Ovary (tissue), 9 donors: ENCODE data around the gene RGPD5. TPM values are rescaled to one million over a fixed set of nuclear protein-coding genes. Genes with fewer than 3 reads are reported as not detected.
"Not testable (repeated sequence)": the region's sequence is repeated elsewhere in the genome, so short reads cannot be mapped to it uniquely, and the experiment has no call there.

Source experiments
- DNase-seq, 5 donors: peaks; one replicate each; pipeline ENCODE4 v3.0.0-alpha.2; 2019 to 2020
- H3K27ac ChIP-seq, 2 donors: fragments of 200-600 bp; one replicate each; pipeline versions ENCODE4 v1.5.1 to v1.8.0; 2019 to 2022
- H3K27me3 ChIP-seq: fragments of 200-600 bp; one replicate; pipeline ENCODE4 v1.8.0; 2022
- H3K36me3 ChIP-seq: fragments of 200-600 bp; sonication (generic); one replicate; pipeline ENCODE4 v1.5.1; 2019
- H3K4me1 ChIP-seq: one replicate; pipeline ENCODE4 v1.8.1; 2013; ENCODE audit warnings: mild to moderate bottlenecking, moderate library complexity; ENCODE audit not compliant: insufficient read depth
- H3K4me3 ChIP-seq: fragments of 200-600 bp; sonication (generic); one replicate; pipeline ENCODE4 v1.5.1; 2017
- H3K9me3 ChIP-seq, 2 donors: fragments of 200-600 bp in 1 of 2; sonication (generic) in 1 of 2; one replicate each; pipeline versions ENCODE4 v1.5.1 to v1.8.1; 2013 to 2019; ENCODE audit warnings: mild to moderate bottlenecking in 1 of 2, moderate library complexity in 1 of 2
- WGBS, 3 donors: extraction: QIAGEN DNeasy Blood & Tissue Kit in 1 of 3; methylation state at CpG; one replicate each; pipeline versions ENCODE4 v1.1.5 to v1.1.7; 2013 to 2017; 5-methylcytosine and 5-hydroxymethylcytosine counted together
- intact Hi-C, 4 donors: fragments of 100-400 bp; cut with DNase I; formaldehyde crosslinking; loops; one replicate each; pipeline versions ENCODE4 v1.11.0 to v1.15.1; 2022 to 2023
- polyA plus RNA-seq, 2 donors: library from polyadenylated mRNA; stranded (reverse); fragments of 200-250 nt in 1 of 2; fragments of 350-450 nt in 1 of 2; fragmentation: Illumina TruSeq in 1 of 2; extraction: RNeasy Lipid Tissue Mini Kit (QIAGEN cat#74804) in 1 of 2; gene quantifications; one replicate each; pipeline ENCODE4 v1.2.3, GENCODE V29; 2013 to 2014
- total RNA-seq, 7 donors: library from RNA; depleted of rRNA in 2 of 7; stranded (reverse); fragments of >200 nt in 2 of 7; fragmentation: NEBNext Ultra II Directional in 3 of 7; extraction: Animal tissue kit (Norgen Biotek cat#: 25700) in 3 of 7; gene quantifications; one replicate each; pipeline versions ENCODE4 v1.1.0 to v1.2.4, GENCODE V29; 2016 to 2023
- donor health status: DM: no; HTN: no; CAD: no; lungs with moderate emphysema.
- donor health status: DM: no; HTN: no; CAD: no.
- donor health status: Bipolar disorder and iron deficiency.
- donor health status: DM: yes; HTN: yes; CAD: no.
- donor health status: DM: no; HTN: no; CAD: no.
- donor health status: DM: yes; HTN: yes; CAD: no.

RGPD5 gene
- total and polyA plus RNA-seq, 9 donors: 8.3 to 87.0 (median 40.0) TPM

- H3K27me3 ChIP-seq, H3K27ac ChIP-seq, H3K9me3 ChIP-seq, H3K36me3 ChIP-seq, intact Hi-C loops, H3K4me3 ChIP-seq, DNase-seq, H3K4me1 ChIP-seq: not testable (repeated sequence)
- WGBS, 3 donors: no CpG with 5 or more reads among the region's 15 CpGs
These were observed 12.8 kb upstream of the RGPD5 start for GRCh38 chr2:109781147-109781816.

- H3K4me3 ChIP-seq, H3K9me3 ChIP-seq, H3K4me1 ChIP-seq, intact Hi-C loops, DNase-seq, H3K27ac ChIP-seq, H3K36me3 ChIP-seq, H3K27me3 ChIP-seq: not testable (repeated sequence)
- WGBS, 3 donors: no CpG with 5 or more reads among the region's 2 CpGs
These were observed 11.6 kb upstream of the RGPD5 start for GRCh38 chr2:109782446-109782993.

GRCh38 chr2:109791530-109792279 lies 2.4 kb upstream of the RGPD5 start:
- no CpG with 5 or more reads among the region's 12 CpGs for WGBS, 3 donors
- H3K4me1 ChIP-seq, H3K4me3 ChIP-seq, intact Hi-C loops, H3K27me3 ChIP-seq, H3K27ac ChIP-seq, H3K9me3 ChIP-seq, H3K36me3 ChIP-seq, DNase-seq: not testable (repeated sequence)

GRCh38 chr2:109792659-109793058 lies 1.4 kb upstream of the RGPD5 start:
- H3K4me1 ChIP-seq, DNase-seq, intact Hi-C loops, H3K27ac ChIP-seq, H3K36me3 ChIP-seq, H3K4me3 ChIP-seq, H3K27me3 ChIP-seq, H3K9me3 ChIP-seq: not testable (repeated sequence)
- no CpG with 5 or more reads among the region's 1 CpG for WGBS, 3 donors

DNA sequence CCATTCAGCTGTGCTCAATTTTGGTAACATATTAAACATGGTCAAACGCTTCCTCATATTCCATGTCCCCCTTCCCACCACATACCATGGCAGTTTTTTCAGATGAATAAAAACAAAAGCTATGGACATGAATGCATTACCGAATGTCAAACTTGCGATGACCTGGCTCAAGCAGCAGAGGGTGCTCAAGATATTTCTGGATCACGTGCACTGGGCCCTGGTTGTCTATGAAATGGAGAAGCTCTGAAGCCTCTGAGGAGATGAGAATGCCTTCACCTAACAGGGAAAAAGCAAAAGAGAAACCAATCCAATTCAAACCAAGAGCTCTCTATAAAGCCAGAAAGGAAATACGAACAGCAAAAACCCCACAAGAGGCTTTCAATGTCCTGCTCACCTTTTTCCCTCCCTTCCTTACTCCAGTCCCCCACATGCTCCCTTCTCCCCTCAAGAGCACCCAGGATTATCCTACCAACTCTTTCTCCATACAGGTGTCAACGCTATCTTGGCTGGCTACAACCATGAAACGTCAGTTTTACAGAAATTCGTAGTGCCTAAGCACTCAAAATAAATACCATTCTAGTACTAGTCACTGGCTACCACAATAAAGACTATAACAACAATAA lies 77.1 kb downstream of the RGPD5 start:
- H3K36me3 ChIP-seq, H3K4me3 ChIP-seq, intact Hi-C loops, H3K27ac ChIP-seq, H3K4me1 ChIP-seq, H3K27me3 ChIP-seq, H3K9me3 ChIP-seq, DNase-seq: not testable (repeated sequence)
- WGBS, 3 donors: no CpG with 5 or more reads among the region's 8 CpGs

- H3K27me3 ChIP-seq, H3K4me1 ChIP-seq, H3K27ac ChIP-seq, intact Hi-C loops, H3K4me3 ChIP-seq, H3K36me3 ChIP-seq, DNase-seq, H3K9me3 ChIP-seq: not testable (repeated sequence)
- no CpG with 5 or more reads among the region's 3 CpGs for WGBS, 3 donors
These were observed 82.5 kb downstream of the RGPD5 start for GRCh38 chr2:109876625-109877024.

DNA sequence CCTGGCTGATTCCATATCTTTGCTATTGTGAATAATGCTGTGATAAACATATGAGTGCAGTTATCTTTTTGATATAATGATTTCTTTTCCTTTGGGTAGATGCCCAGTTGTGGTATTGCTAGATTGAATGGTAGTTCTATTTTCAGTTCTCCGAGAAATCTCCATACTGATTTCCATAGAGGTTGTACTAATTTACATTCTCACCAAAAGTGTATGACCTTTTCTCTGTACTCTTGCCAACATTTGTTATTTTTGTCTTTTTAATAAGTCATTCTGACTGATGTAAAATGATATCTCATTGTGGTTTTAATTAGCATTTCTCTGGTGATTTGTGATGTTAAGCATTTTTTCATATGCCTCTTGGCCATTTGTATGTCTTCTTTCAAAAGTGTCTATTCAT lies 88.0 kb downstream of the RGPD5 start:
- H3K27me3 ChIP-seq, H3K27ac ChIP-seq, H3K4me3 ChIP-seq, H3K9me3 ChIP-seq, H3K4me1 ChIP-seq, DNase-seq, intact Hi-C loops, H3K36me3 ChIP-seq: not testable (repeated sequence)
- WGBS, 3 donors: no CpG with 5 or more reads among the region's 1 CpG

DNA sequence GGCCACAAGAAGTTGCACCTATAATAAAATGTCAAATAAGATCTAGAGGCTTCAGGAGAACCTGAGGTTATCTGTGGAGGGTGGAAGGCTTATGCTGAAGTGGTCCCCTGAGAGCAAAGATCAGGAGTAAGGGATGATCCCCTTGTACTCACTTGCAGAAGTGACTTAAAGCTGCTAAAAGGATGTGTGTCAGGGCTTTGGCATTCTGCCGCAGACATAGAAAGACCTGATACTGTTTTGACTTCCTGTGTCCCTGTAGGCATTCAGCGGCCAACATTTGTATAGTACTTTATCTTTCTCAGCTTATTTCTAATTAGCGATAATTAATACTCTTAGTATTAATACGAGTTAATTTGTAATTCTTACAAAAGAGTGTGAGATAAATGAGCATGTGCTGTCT lies 94.3 kb downstream of the RGPD5 start:
- DNase-seq, H3K27ac ChIP-seq, H3K9me3 ChIP-seq, H3K4me3 ChIP-seq, H3K36me3 ChIP-seq, intact Hi-C loops, H3K27me3 ChIP-seq, H3K4me1 ChIP-seq: not testable (repeated sequence)
- no CpG with 5 or more reads among the region's 4 CpGs for WGBS, 3 donors

DNA sequence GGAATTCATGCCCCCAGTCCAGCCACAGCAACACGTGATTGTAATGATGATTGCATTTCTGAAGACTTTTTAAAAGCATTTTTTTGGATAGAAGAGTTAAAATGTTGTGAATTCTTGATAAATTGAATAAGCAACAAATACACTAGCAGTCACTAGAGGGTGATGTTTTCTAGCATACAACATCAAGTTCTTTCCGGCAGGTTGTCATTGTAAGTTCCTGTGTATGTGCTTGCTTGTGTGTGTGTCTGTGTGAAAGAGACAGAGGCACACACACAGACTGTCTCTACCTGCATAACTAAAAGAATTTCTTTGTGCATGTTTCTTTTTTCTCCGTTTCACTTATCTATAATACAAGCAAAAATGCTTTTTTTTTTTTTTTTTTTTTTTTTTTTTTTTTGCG lies 95.8 kb downstream of the RGPD5 start:
- intact Hi-C loops, H3K4me3 ChIP-seq, H3K9me3 ChIP-seq, H3K27me3 ChIP-seq, DNase-seq, H3K27ac ChIP-seq, H3K4me1 ChIP-seq, H3K36me3 ChIP-seq: not testable (repeated sequence)
- no CpG with 5 or more reads among the region's 4 CpGs for WGBS, 3 donors

DNA sequence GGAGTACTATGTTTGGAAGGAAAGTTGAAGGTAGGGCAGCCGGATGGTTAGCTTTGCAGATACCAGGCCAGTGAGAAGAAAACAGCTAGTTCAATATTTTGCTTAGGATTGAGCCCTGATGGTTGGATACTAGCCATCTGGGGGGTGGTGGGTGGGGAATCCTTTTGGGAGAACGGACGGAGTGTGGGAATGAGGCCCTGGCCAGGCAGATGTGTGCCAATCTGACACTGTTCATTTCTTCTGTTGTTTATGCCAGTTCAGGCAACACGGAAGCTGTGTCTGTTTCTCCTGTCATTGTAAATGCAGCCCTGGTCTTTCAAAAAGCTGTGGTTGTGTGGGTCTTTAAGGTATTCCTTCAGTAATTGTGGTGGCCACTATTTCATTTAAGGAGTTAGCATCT lies 96.9 kb downstream of the RGPD5 start:
- H3K27ac ChIP-seq, DNase-seq, H3K36me3 ChIP-seq, H3K4me1 ChIP-seq, H3K9me3 ChIP-seq, H3K27me3 ChIP-seq, intact Hi-C loops, H3K4me3 ChIP-seq: not testable (repeated sequence)
- WGBS, 3 donors: no CpG with 5 or more reads among the region's 4 CpGs

DNA sequence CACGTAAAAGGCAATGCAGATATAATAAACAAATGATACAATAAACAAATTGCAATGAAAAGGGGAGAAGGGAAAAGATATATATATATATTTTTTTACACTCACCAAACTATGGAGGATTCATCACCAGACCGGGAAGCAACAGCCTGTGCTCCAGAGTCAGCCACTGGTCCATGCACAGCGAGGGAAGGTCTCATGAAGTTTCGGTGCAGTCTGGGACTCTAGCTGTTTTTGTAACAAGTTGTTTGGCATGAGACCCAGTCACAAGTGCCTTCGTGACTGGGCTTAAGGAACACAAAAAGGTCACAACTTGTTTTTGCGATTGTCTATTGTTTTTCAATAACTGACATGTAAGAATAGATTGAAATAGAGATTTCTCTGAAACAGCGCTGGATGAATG lies 99.6 kb downstream of the RGPD5 start:
- DNase-seq, H3K4me1 ChIP-seq, H3K4me3 ChIP-seq, H3K9me3 ChIP-seq, H3K27ac ChIP-seq, intact Hi-C loops, H3K27me3 ChIP-seq, H3K36me3 ChIP-seq: not testable (repeated sequence)
- WGBS, 3 donors: no CpG with 5 or more reads among the region's 7 CpGs

GRCh38 chr2:109894141-109894540 lies 100.0 kb downstream of the RGPD5 start:
- intact Hi-C loops, H3K4me3 ChIP-seq, H3K9me3 ChIP-seq, H3K36me3 ChIP-seq, DNase-seq, H3K4me1 ChIP-seq, H3K27me3 ChIP-seq, H3K27ac ChIP-seq: not testable (repeated sequence)
- no CpG with 5 or more reads among the region's 6 CpGs for WGBS, 3 donors
